Measurements from ENCODE around the gene PPP1R10. TPM values are rescaled to one million over a fixed set of nuclear protein-coding genes. Genes with fewer than 3 reads are reported as not detected.
A peak's percentile ranks its signal among the peaks of the same experiment; 100 is the strongest.

The PPP1R10 gene
- total RNA-seq, 1 experiment from 2014 or later: 103 TPM

- POLR2A ChIA-PET: interaction anchor here (0.6 to 5.7 kb wide), 8 partner anchors 9 to 493 kb away, joined by 3 to 125 read pairs (median 4); partner anchors contain the start of gene ABCF1
- Mint-ChIP-seq H3K36me3 (ENCODE audit: insufficient read depth, unreplicated experiment) (peaks cover 71% of the 10 kb centered on the region), H3K27me3 (ENCODE audit: insufficient read depth, unreplicated experiment) (no peaks in the 10 kb centered on the region), H3K4me1 (ENCODE audit: insufficient read depth, unreplicated experiment) (peaks cover 14% of the 10 kb centered on the region), H3K9me3 (ENCODE audit: unreplicated experiment) (no peaks in the 10 kb centered on the region), H3K27ac (ENCODE audit: low read depth, unreplicated experiment) (no peak overlapping the region), H3K4me3 (ENCODE audit: unreplicated experiment) (peak overlapping the region; percentile 91)
- no peak for TF ChIP-seq CTCF (IDR thresholded peaks at IDR 0.05; ENCODE audit: unreplicated experiment)
- no peak for DNase-seq (ENCODE audit: unreplicated experiment)
- CTCF ChIA-PET: interaction anchor here (0.9 to 9.4 kb wide), 6 partner anchors 11 to 74 kb away, joined by 3 to 116 read pairs (median 8); no protein-coding TSS in a partner anchor
- no TSS peak for BruUV-seq (replicated peaks)
- intact Hi-C loops (cut with micrococcal nuclease): loop anchor here (10.0 kb wide), 1 partner anchor 530 kb away; no protein-coding TSS in a partner anchor
Measured at GRCh38 chr6:30554404-30554803, 62.6 kb downstream of the PPP1R10 start.

Small RNA genes lying within 50 kb of the gene (microRNA-seq; reads per million reads assigned to microRNA genes)
- gene MIR877: 102 reads per million, percentile 72 among the genes with 10 or more reads in this experiment

Other genes with a start within 250 kb of the PPP1R10 start
- gene HLA-E, start 127.7 kb downstream of the PPP1R10 start, total RNA-seq (2022): 83.6 and 103 TPM in 2 replicates
- gene GNL1, start 60.8 kb downstream of the PPP1R10 start, total RNA-seq (2022): 69.1 and 76.8 TPM in 2 replicates
- gene PRR3, start 59.9 kb downstream of the PPP1R10 start, total RNA-seq (2022): 20.0 and 26.2 TPM in 2 replicates
- 58.0 and 63.9 TPM in 2 replicates for gene ABCF1, start 45.8 kb downstream of the PPP1R10 start, total RNA-seq (2022)
- 120 and 127 TPM in 2 replicates for gene MRPS18B, start 597 bp upstream of the PPP1R10 start, total RNA-seq (2022)
- gene ATAT1, start 9.6 kb upstream of the PPP1R10 start, total RNA-seq (2022): 6.4 and 8.6 TPM in 2 replicates
- 10.3 and 15.7 TPM in 2 replicates for gene C6orf136, start 29.9 kb upstream of the PPP1R10 start, total RNA-seq (2022)
- 41.3 and 49.8 TPM in 2 replicates for gene DHX16, start 55.8 kb upstream of the PPP1R10 start, total RNA-seq (2022)
- 66.9 and 74.7 TPM in 2 replicates for gene PPP1R18, start 69.4 kb upstream of the PPP1R10 start, total RNA-seq (2022)
- gene NRM, start 73.7 kb upstream of the PPP1R10 start, total RNA-seq (2022): 3.8 and 5.3 TPM in 2 replicates
- 50.6 and 54.5 TPM in 2 replicates for gene MDC1, start 100.0 kb upstream of the PPP1R10 start, total RNA-seq (2022)
- 200 and 210 TPM in 2 replicates for gene TUBB, start 103.1 kb upstream of the PPP1R10 start, total RNA-seq (2022)
- gene FLOT1, start 125.4 kb upstream of the PPP1R10 start, total RNA-seq (2022): 61.8 and 73.7 TPM in 2 replicates
- gene IER3, start 127.3 kb upstream of the PPP1R10 start, total RNA-seq (2022): 154 and 192 TPM in 2 replicates